ENCODE data around the gene PLTP. TPM values are rescaled to one million over a fixed set of nuclear protein-coding genes. Genes with fewer than 3 reads are reported as not detected.

The PLTP gene
- total and polyA plus RNA-seq, 2 of the 13 experiments (the other 11 are each of a cell fraction or from before 2014, with no cell fraction given): 16.9 to 28.6 TPM

DNA sequence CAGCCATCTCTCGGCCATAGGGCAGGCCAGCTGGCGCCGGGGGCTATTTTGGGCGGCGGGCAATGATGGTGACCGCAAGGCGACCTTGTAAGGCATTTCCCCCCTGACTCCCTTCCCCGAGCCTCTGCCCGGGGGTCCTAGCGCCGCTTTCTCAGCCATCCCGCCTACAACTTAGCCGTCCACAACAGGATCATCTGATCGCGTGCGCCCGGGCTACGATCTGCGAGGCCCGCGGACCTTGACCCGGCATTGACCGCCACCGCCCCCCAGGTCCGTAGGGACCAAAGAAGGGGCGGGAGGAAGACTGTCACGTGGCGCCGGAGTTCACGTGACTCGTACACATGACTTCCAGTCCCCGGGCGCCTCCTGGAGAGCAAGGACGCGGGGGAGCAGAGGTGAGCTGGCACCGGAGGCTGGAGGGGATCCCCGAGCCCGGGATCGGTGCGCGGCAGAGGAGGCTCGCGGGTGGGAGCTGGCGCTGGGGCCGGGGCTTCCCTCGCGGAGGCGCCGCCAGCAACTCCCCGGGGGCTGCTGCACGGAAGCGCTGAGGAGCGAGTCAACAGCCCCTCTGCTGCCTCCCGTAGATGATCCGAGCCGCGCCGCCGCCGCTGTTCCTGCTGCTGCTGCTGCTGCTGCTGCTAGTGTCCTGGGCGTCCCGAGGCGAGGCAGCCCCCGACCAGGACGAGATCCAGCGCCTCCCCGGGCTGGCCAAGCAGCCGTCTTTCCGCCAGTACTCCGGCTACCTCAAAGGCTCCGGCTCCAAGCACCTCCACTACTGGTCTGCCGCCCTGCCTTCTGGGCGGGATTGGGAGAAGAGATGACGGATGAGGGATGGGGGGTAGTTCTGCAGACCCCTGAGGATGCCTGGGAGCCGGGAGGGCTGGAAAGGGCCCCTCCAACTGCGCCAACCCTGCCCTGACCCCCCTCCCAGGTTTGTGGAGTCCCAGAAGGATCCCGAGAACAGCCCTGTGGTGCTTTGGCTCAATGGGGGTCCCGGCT, 20.7 kb downstream of the PLTP start, which contains the start of the genes CTSA and NEURL2 (continued):
- peak; percentile 97 for TF ChIP-seq ETV6 (CRISPR knock-in tag; conservative IDR thresholded peaks at IDR 0.05)
- TF ChIP-seq JDP2 (CRISPR knock-in tag; IDR thresholded peaks at IDR 0.05; ENCODE audit: borderline replicate concordance): peak; percentile 98
- TF ChIP-seq NR1H2 (CRISPR knock-in tag; IDR thresholded peaks at IDR 0.05; ENCODE audit: borderline replicate concordance, low read depth): peak; percentile 97
- TF ChIP-seq NR3C1 (CRISPR knock-in tag; IDR thresholded peaks at IDR 0.05): no peak
- TF ChIP-seq, protein P1, sequence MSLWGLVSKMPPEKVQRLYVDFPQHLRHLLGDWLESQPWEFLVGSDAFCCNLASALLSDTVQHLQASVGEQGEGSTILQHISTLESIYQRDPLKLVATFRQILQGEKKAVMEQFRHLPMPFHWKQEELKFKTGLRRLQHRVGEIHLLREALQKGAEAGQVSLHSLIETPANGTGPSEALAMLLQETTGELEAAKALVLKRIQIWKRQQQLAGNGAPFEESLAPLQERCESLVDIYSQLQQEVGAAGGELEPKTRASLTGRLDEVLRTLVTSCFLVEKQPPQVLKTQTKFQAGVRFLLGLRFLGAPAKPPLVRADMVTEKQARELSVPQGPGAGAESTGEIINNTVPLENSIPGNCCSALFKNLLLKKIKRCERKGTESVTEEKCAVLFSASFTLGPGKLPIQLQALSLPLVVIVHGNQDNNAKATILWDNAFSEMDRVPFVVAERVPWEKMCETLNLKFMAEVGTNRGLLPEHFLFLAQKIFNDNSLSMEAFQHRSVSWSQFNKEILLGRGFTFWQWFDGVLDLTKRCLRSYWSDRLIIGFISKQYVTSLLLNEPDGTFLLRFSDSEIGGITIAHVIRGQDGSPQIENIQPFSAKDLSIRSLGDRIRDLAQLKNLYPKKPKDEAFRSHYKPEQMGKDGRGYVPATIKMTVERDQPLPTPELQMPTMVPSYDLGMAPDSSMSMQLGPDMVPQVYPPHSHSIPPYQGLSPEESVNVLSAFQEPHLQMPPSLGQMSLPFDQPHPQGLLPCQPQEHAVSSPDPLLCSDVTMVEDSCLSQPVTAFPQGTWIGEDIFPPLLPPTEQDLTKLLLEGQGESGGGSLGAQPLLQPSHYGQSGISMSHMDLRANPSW (CRISPR knock-in tag; IDR thresholded peaks at IDR 0.05; ENCODE audit: borderline replicate concordance): peak; percentile 93
- TF ChIP-seq, protein P2, sequence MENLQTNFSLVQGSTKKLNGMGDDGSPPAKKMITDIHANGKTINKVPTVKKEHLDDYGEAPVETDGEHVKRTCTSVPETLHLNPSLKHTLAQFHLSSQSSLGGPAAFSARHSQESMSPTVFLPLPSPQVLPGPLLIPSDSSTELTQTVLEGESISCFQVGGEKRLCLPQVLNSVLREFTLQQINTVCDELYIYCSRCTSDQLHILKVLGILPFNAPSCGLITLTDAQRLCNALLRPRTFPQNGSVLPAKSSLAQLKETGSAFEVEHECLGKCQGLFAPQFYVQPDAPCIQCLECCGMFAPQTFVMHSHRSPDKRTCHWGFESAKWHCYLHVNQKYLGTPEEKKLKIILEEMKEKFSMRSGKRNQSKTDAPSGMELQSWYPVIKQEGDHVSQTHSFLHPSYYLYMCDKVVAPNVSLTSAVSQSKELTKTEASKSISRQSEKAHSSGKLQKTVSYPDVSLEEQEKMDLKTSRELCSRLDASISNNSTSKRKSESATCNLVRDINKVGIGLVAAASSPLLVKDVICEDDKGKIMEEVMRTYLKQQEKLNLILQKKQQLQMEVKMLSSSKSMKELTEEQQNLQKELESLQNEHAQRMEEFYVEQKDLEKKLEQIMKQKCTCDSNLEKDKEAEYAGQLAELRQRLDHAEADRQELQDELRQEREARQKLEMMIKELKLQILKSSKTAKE (CRISPR knock-in tag; IDR thresholded peaks at IDR 0.05; ENCODE audit: borderline replicate concordance): peak; percentile 99
- TF ChIP-seq, protein P3, sequence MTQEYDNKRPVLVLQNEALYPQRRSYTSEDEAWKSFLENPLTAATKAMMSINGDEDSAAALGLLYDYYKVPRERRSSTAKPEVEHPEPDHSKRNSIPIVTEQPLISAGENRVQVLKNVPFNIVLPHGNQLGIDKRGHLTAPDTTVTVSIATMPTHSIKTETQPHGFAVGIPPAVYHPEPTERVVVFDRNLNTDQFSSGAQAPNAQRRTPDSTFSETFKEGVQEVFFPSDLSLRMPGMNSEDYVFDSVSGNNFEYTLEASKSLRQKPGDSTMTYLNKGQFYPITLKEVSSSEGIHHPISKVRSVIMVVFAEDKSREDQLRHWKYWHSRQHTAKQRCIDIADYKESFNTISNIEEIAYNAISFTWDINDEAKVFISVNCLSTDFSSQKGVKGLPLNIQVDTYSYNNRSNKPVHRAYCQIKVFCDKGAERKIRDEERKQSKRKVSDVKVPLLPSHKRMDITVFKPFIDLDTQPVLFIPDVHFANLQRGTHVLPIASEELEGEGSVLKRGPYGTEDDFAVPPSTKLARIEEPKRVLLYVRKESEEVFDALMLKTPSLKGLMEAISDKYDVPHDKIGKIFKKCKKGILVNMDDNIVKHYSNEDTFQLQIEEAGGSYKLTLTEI (CRISPR knock-in tag; conservative IDR thresholded peaks at IDR 0.05): peak; percentile 66; the same call in 1 of the 2 replicates
- peak; percentile 89; the same call in 1 of the 2 replicates for TF ChIP-seq SSRP1 (CRISPR knock-in tag; IDR thresholded peaks at IDR 0.05)
- TF ChIP-seq ZSCAN31 (CRISPR knock-in tag; IDR thresholded peaks at IDR 0.05; ENCODE audit: low read depth): peak; percentile 99
- 0 out of 2 replicates have a peak, but pooled peaks have one; percentile 71 for TF ChIP-seq ZNF562 (CRISPR knock-in tag; IDR thresholded peaks at IDR 0.05; ENCODE audit: borderline replicate concordance)
- peak; percentile 92; the same call in 1 of the 2 replicates for TF ChIP-seq ZNF557 (CRISPR knock-in tag; IDR thresholded peaks at IDR 0.05)
- TF ChIP-seq, protein P4, sequence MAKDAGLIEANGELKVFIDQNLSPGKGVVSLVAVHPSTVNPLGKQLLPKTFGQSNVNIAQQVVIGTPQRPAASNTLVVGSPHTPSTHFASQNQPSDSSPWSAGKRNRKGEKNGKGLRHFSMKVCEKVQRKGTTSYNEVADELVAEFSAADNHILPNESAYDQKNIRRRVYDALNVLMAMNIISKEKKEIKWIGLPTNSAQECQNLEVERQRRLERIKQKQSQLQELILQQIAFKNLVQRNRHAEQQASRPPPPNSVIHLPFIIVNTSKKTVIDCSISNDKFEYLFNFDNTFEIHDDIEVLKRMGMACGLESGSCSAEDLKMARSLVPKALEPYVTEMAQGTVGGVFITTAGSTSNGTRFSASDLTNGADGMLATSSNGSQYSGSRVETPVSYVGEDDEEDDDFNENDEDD (CRISPR knock-in tag; IDR thresholded peaks at IDR 0.05; ENCODE audit: borderline replicate concordance): peak; percentile 99
- TF ChIP-seq KLF12 (CRISPR knock-in tag; IDR thresholded peaks at IDR 0.05; ENCODE audit: borderline replicate concordance): peak; percentile 97
- TF ChIP-seq YY1 (IDR thresholded peaks at IDR 0.05; ENCODE audit: insufficient read depth, insufficient replicate concordance, low read depth, low read length): peak; percentile 94
- TF ChIP-seq BORCS8-MEF2B (CRISPR knock-in tag; IDR thresholded peaks at IDR 0.05): peak; percentile 100
- peak; percentile 88; the same call in 1 of the 2 replicates for TF ChIP-seq MTF1 (CRISPR knock-in tag; IDR thresholded peaks at IDR 0.05)
- TF ChIP-seq, protein P5, sequence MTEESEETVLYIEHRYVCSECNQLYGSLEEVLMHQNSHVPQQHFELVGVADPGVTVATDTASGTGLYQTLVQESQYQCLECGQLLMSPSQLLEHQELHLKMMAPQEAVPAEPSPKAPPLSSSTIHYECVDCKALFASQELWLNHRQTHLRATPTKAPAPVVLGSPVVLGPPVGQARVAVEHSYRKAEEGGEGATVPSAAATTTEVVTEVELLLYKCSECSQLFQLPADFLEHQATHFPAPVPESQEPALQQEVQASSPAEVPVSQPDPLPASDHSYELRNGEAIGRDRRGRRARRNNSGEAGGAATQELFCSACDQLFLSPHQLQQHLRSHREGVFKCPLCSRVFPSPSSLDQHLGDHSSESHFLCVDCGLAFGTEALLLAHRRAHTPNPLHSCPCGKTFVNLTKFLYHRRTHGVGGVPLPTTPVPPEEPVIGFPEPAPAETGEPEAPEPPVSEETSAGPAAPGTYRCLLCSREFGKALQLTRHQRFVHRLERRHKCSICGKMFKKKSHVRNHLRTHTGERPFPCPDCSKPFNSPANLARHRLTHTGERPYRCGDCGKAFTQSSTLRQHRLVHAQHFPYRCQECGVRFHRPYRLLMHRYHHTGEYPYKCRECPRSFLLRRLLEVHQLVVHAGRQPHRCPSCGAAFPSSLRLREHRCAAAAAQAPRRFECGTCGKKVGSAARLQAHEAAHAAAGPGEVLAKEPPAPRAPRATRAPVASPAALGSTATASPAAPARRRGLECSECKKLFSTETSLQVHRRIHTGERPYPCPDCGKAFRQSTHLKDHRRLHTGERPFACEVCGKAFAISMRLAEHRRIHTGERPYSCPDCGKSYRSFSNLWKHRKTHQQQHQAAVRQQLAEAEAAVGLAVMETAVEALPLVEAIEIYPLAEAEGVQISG (CRISPR knock-in tag; IDR thresholded peaks at IDR 0.05): peak; percentile 96

Data from HepG2 (cell line).